ENCODE results near the gene ITPR2. TPM values are rescaled to one million over a fixed set of nuclear protein-coding genes. Genes with fewer than 3 reads are reported as not detected.
"Not testable (repeated sequence)": the region's sequence is repeated elsewhere in the genome, so short reads cannot be mapped to it uniquely, and the experiment has no call there.

The ITPR2 gene
- total and polyA plus RNA-seq, 4 donors: 4.1 to 47.0 (median 26.5) TPM

- no peak overlapping the region for H3K4me3 ChIP-seq
- no peak overlapping the region for H3K27ac ChIP-seq (ENCODE audit: low read depth in 1 of 2, low read length in 1 of 2)
- no peaks in the 10 kb centered on the region for H3K36me3 ChIP-seq (ENCODE audit: control insufficient read depth in 4 of 4, insufficient read depth in 4 of 4, low read length in 4 of 4)
- H3K9ac ChIP-seq (ENCODE audit: insufficient read depth in 1 of 2, low read length in 2 of 2): no peak overlapping the region
- H3K27me3 ChIP-seq (ENCODE audit: control insufficient read depth in 3 of 3, insufficient read depth in 3 of 3, low read length in 2 of 3): no peaks in the 10 kb centered on the region
- 90 to 92% methylated on average over 2 of the region's 2 CpGs for WGBS, 2 donors
- TF ChIP-seq, protein P1, sequence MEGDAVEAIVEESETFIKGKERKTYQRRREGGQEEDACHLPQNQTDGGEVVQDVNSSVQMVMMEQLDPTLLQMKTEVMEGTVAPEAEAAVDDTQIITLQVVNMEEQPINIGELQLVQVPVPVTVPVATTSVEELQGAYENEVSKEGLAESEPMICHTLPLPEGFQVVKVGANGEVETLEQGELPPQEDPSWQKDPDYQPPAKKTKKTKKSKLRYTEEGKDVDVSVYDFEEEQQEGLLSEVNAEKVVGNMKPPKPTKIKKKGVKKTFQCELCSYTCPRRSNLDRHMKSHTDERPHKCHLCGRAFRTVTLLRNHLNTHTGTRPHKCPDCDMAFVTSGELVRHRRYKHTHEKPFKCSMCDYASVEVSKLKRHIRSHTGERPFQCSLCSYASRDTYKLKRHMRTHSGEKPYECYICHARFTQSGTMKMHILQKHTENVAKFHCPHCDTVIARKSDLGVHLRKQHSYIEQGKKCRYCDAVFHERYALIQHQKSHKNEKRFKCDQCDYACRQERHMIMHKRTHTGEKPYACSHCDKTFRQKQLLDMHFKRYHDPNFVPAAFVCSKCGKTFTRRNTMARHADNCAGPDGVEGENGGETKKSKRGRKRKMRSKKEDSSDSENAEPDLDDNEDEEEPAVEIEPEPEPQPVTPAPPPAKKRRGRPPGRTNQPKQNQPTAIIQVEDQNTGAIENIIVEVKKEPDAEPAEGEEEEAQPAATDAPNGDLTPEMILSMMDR (IDR thresholded peaks at IDR 0.05; ENCODE audit: control extremely low read depth, extremely low read depth): no peak
- H3K4me1 ChIP-seq (ENCODE audit: control insufficient read depth in 5 of 5, insufficient read depth in 5 of 5, low read length in 5 of 5): peaks cover 0 to 15% (median 0%) of the 10 kb centered on the region in 5 donors
- no peak for DNase-seq
- peaks cover 0 to 1% (median 0%) of the 10 kb centered on the region in 4 donors for H3K9me3 ChIP-seq (ENCODE audit: control insufficient read depth in 4 of 4, insufficient read depth in 3 of 4, low read length in 3 of 4)
- ATAC-seq (ENCODE audit: insufficient read depth, low FRiP score): no peak
Measured at GRCh38 chr12:26608706-26609105, 224.3 kb downstream of the ITPR2 start.

- ATAC-seq (ENCODE audit: insufficient read depth, low FRiP score): no peak
- Histone ChIP-seq H3K36me3 (ENCODE audit: control insufficient read depth in 4 of 4, insufficient read depth in 4 of 4, low read length in 4 of 4) (no peaks in the 10 kb centered on the region), H3K4me1 (ENCODE audit: control insufficient read depth in 5 of 5, insufficient read depth in 5 of 5, low read length in 5 of 5) (peaks cover 0 to 15% (median 0%) of the 10 kb centered on the region in 5 donors), H3K4me3 (no peak overlapping the region), H3K9ac (ENCODE audit: insufficient read depth in 1 of 2, low read length in 2 of 2) (no peak overlapping the region), H3K27me3 (ENCODE audit: control insufficient read depth in 3 of 3, insufficient read depth in 3 of 3, low read length in 2 of 3) (no peaks in the 10 kb centered on the region), H3K27ac (ENCODE audit: low read depth in 1 of 2, low read length in 1 of 2) (no peak overlapping the region), H3K9me3 (ENCODE audit: control insufficient read depth in 4 of 4, insufficient read depth in 3 of 4, low read length in 3 of 4) (peaks cover 0 to 1% (median 0%) of the 10 kb centered on the region in 4 donors)
- no peak for DNase-seq
- WGBS, 2 donors: 97 to 99% methylated on average over 12 of the region's 12 CpGs
- TF ChIP-seq, protein P1 (IDR thresholded peaks at IDR 0.05; ENCODE audit: control extremely low read depth, extremely low read depth): no peak
Measured at GRCh38 chr12:26608273-26608672, 224.7 kb downstream of the ITPR2 start.

DNA sequence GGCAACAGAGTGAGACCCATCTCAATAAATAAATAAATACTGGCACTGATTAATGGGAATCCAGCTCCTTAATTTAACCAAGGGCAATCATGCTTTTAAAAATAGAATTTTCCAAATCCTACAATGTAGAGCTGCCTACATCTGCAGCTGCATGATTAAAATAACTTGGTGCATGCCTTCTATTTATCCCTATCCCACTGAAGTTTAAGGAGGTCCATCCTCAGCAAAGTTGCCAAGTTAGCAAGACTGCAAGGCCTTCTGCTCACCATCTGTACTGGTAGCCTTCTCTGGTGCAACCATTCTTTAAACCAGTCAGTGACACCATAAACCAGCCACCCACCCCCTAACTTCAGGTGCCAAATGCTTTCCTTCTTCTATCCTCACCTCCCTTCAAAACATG, 226.1 kb downstream of the ITPR2 start:
- Histone ChIP-seq H3K9ac (ENCODE audit: insufficient read depth in 1 of 2, low read length in 2 of 2) (no peak overlapping the region), H3K4me1 (ENCODE audit: control insufficient read depth in 5 of 5, insufficient read depth in 5 of 5, low read length in 5 of 5) (peaks cover 0 to 10% (median 0%) of the 10 kb centered on the region in 5 donors), H3K27me3 (ENCODE audit: control insufficient read depth in 3 of 3, insufficient read depth in 3 of 3, low read length in 2 of 3) (no peaks in the 10 kb centered on the region), H3K9me3 (ENCODE audit: control insufficient read depth in 4 of 4, insufficient read depth in 3 of 4, low read length in 3 of 4) (peaks cover 0 to 1% (median 0%) of the 10 kb centered on the region in 4 donors), H3K27ac (ENCODE audit: low read depth in 1 of 2, low read length in 1 of 2) (no peak overlapping the region), H3K4me3 (no peak overlapping the region), H3K36me3 (ENCODE audit: control insufficient read depth in 4 of 4, insufficient read depth in 4 of 4, low read length in 4 of 4) (peaks cover 0 to 1% (median 0%) of the 10 kb centered on the region in 4 donors)
- ATAC-seq (ENCODE audit: insufficient read depth, low FRiP score): no peak
- TF ChIP-seq, protein P1 (IDR thresholded peaks at IDR 0.05; ENCODE audit: control extremely low read depth, extremely low read depth): no peak
- no peak for DNase-seq

DNA sequence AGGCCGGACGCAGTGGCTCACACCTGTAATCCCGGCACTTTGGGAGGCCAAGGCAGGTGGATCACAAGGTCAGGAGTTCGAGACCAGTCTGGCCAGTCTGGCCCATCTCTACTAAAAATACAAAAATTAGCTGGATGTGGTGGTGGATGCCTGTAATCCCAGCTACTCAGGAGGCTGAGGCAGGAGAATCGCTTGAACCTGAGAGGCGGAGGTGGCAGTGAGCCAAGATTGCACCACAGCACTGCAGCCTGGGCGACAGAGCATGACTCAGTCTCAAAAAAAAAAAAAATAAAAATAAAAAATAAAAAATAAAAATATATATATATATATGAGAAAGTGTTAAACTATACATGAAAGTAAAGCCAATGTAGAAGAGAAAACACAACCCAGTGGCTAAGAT, 228.2 kb downstream of the ITPR2 start:
- ATAC-seq (ENCODE audit: insufficient read depth, low FRiP score); H3K36me3 ChIP-seq (ENCODE audit: control insufficient read depth in 4 of 4, insufficient read depth in 4 of 4, low read length in 4 of 4); H3K4me3 ChIP-seq; H3K4me1 ChIP-seq (ENCODE audit: control insufficient read depth in 5 of 5, insufficient read depth in 5 of 5, low read length in 5 of 5); H3K9ac ChIP-seq (ENCODE audit: insufficient read depth in 1 of 2, low read length in 2 of 2); H3K27me3 ChIP-seq (ENCODE audit: control insufficient read depth in 3 of 3, insufficient read depth in 3 of 3, low read length in 2 of 3); H3K27ac ChIP-seq (ENCODE audit: low read depth in 1 of 2, low read length in 1 of 2); H3K9me3 ChIP-seq (ENCODE audit: control insufficient read depth in 4 of 4, insufficient read depth in 3 of 4, low read length in 3 of 4); DNase-seq: not testable (repeated sequence)
- 92 to 96% methylated on average over 7 of the region's 7 CpGs for WGBS, 2 donors
